Neural crest cell (in vitro differentiated cells): Measurements from ENCODE around the gene DHX38. TPM values are rescaled to one million over a fixed set of nuclear protein-coding genes. Genes with fewer than 3 reads are reported as not detected.
A peak's percentile ranks its signal among the peaks of the same experiment; 100 is the strongest.

Source experiments
- DNase-seq: peaks from one replicate; pipeline ENCODE4 v3.0.0; 2021; ENCODE audit warnings: low read depth, mixed read lengths, low spot score
- H3K27ac Mint-ChIP-seq: one replicate; pipeline ENCODE4 v1.8.0; 2021; ENCODE audit warnings: mild to moderate bottlenecking, mixed read lengths; ENCODE audit not compliant: unreplicated experiment
- H3K27me3 Mint-ChIP-seq: 2 replicates; pipeline ENCODE4 v1.8.0; 2021; ENCODE audit warnings: low read depth, mild to moderate bottlenecking, mixed read lengths
- H3K36me3 Mint-ChIP-seq: 2 replicates; pipeline ENCODE4 v1.8.0; 2021; ENCODE audit warnings: low read depth, mild to moderate bottlenecking, mixed read lengths
- H3K4me1 Mint-ChIP-seq: 2 replicates; pipeline ENCODE4 v1.8.0; 2021; ENCODE audit warnings: mixed read lengths
- H3K4me3 Mint-ChIP-seq: one replicate; pipeline ENCODE4 v1.8.0; 2021; ENCODE audit warnings: mild to moderate bottlenecking, mixed read lengths
- H3K9me3 Mint-ChIP-seq: 2 replicates; pipeline ENCODE4 v1.8.0; 2021; ENCODE audit warnings: mixed read lengths
- CTCF ChIP-seq: fragments of 200-600 bp; sonication (generic); conservative IDR thresholded peaks from 2 replicates; pipeline ENCODE4 v1.5.0; 2021; ENCODE audit warnings: antibody characterized with exemption, mild to moderate bottlenecking
- total RNA-seq: library from RNA; stranded (reverse); gene quantifications from 2 replicates; pipeline ENCODE4 v1.2.1, GENCODE V29; 2021

DHX38 gene
- total RNA-seq, 1 donor from 2014 or later: 86.0 TPM

- Mint-ChIP-seq H3K9me3 (peaks cover 2% of the 10 kb centered on the region), H3K4me3 (no peak overlapping the region), H3K27ac (no peak overlapping the region), H3K27me3 (no peaks in the 10 kb centered on the region), H3K36me3 (peaks cover 17% of the 10 kb centered on the region), H3K4me1 (no peaks in the 10 kb centered on the region)
- TF ChIP-seq CTCF: no peak
- no peak for DNase-seq
Observed at GRCh38 chr16:72083778-72084404, 9.8 kb upstream of the DHX38 start.

GRCh38 chr16:72084445-72084844 is 9.2 kb upstream of the DHX38 start:
- no peaks in the 10 kb centered on the region for H3K27me3 Mint-ChIP-seq
- DNase-seq: no peak
- H3K4me1 Mint-ChIP-seq: no peaks in the 10 kb centered on the region
- no peak overlapping the region for H3K4me3 Mint-ChIP-seq
- no peak overlapping the region for H3K27ac Mint-ChIP-seq
- peaks cover 17% of the 10 kb centered on the region for H3K36me3 Mint-ChIP-seq
- peaks cover 2% of the 10 kb centered on the region for H3K9me3 Mint-ChIP-seq
- TF ChIP-seq CTCF: no peak

- Mint-ChIP-seq H3K4me3 (no peak overlapping the region), H3K36me3 (peaks cover 17% of the 10 kb centered on the region), H3K27me3 (no peaks in the 10 kb centered on the region), H3K9me3 (peaks cover 2% of the 10 kb centered on the region), H3K27ac (peak overlapping the region; percentile 27), H3K4me1 (no peaks in the 10 kb centered on the region)
- DNase-seq: no peak
- no peak for TF ChIP-seq CTCF
Observed at GRCh38 chr16:72085002-72085401, 8.6 kb upstream of the DHX38 start.

GRCh38 chr16:72091217-72091616 is 2.4 kb upstream of the DHX38 start:
- H3K27me3 Mint-ChIP-seq: no peaks in the 10 kb centered on the region
- DNase-seq: no peak
- peak overlapping the region; percentile 79 for H3K4me3 Mint-ChIP-seq
- H3K36me3 Mint-ChIP-seq: peaks cover under 1% of the 10 kb centered on the region
- no peaks in the 10 kb centered on the region for H3K9me3 Mint-ChIP-seq
- TF ChIP-seq CTCF: no peak
- H3K4me1 Mint-ChIP-seq: peaks cover 37% of the 10 kb centered on the region
- no peak overlapping the region for H3K27ac Mint-ChIP-seq

- TF ChIP-seq CTCF: no peak
- no peak for DNase-seq
- Mint-ChIP-seq H3K36me3 (no peaks in the 10 kb centered on the region), H3K27ac (peak overlapping the region; percentile 92), H3K4me3 (peak overlapping the region; percentile 96), H3K9me3 (no peaks in the 10 kb centered on the region), H3K4me1 (peaks cover 37% of the 10 kb centered on the region), H3K27me3 (no peaks in the 10 kb centered on the region)
Observed at GRCh38 chr16:72092832-72093447, 707 bp upstream of the DHX38 start.
